Measurements from ENCODE around the gene GSE1.

DNA sequence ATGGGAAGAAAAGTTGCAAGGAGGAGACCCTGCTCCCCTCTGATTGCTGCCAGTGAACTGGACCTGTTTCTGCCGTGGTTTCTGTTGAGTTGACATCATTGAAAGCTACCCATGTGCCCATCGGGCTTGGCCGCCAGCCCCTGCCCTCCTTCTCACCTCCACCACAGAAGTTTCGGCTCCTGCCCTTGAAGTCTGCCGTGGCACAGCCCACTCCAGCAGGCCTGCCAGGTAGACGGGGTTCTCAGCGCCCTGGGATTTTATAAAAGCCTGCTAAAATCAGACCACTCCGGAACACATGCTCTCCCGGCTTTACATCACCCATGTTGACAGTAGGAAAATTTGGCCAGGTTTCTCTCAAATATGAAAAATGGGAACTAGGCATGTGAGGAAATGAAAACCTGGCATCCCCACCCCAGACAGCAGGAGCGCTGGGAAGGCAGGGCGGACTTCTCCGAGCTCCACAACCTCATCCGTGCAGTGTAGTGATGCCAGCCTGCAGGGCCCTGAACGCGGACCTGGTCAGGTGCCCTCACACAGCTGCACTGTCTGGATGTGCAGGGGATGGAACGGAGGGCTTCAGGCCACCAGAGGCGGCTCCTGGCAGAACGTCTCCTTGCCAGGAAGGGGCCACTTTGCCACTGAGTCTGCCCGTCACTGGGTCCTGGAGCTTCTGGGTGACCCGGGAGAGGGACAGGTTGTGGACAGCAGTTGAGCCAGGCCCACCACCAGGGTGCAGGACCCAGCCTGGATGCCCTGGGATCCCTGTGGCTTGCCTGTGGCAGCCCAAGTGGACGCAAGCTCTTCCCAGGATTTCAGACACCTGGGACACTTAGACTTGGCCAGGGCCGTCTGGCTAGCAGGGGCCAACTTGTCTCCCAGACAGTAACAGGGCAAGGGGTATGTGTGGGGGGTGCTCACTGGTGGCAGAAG, 6.9 kb upstream of the GSE1 start:
- no peak for TF ChIP-seq POLR2A (IDR thresholded peaks at IDR 0.05)
- TF ChIP-seq, protein P1, sequence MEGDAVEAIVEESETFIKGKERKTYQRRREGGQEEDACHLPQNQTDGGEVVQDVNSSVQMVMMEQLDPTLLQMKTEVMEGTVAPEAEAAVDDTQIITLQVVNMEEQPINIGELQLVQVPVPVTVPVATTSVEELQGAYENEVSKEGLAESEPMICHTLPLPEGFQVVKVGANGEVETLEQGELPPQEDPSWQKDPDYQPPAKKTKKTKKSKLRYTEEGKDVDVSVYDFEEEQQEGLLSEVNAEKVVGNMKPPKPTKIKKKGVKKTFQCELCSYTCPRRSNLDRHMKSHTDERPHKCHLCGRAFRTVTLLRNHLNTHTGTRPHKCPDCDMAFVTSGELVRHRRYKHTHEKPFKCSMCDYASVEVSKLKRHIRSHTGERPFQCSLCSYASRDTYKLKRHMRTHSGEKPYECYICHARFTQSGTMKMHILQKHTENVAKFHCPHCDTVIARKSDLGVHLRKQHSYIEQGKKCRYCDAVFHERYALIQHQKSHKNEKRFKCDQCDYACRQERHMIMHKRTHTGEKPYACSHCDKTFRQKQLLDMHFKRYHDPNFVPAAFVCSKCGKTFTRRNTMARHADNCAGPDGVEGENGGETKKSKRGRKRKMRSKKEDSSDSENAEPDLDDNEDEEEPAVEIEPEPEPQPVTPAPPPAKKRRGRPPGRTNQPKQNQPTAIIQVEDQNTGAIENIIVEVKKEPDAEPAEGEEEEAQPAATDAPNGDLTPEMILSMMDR (IDR thresholded peaks at IDR 0.05) = no peak
